ENCODE data around the gene SLC26A5.
"Not testable (repeated sequence)": the region's sequence is repeated elsewhere in the genome, so short reads cannot be mapped to it uniquely, and the experiment has no call there.

SLC26A5 gene

GRCh38 chr7:103446049-103446520 is at the start of gene SLC26A5:
TSS of gene SLC26A5 (minus strand) at chr7:103446207. CDS start at chr7:103421514, 24,693 bp downstream.
- peak within 1 kb of the TSS; percentile 67 for H3K4me3 Mint-ChIP-seq
- DNase-seq = peak; percentile 7
- H3K9me3 Mint-ChIP-seq = peaks cover under 1% of the 10 kb centered on the region
- peak; percentile 50 for ATAC-seq
- H3K27me3 Mint-ChIP-seq = peaks cover 71% of the 10 kb centered on the region
- no peak within 1 kb of the TSS for H3K27ac Mint-ChIP-seq
- peaks cover 15% of the 10 kb centered on the region for H3K4me1 Mint-ChIP-seq
- no peaks in the 10 kb centered on the region for H3K36me3 Mint-ChIP-seq (ENCODE audit: low read depth)

DNA sequence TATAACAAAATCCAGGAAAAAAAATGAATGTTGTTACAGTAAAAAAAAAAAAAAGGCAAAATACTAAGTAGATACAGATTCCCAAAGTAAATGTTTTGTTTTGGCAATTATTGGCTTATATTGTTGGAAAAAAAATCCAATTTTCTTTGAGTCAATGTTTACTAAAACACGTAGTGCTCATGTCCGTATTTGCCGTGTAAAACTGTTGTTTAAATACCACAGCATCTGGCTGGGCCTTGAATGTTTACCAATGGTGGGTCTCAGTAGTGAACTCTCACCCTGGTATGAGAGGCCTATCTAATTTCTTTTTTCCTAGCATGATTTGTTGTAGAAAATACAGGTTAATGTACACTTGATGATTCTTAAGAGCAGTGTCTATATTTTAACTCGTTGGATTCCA is 41.4 kb upstream of the SLC26A5 start:
- no peaks in the 10 kb centered on the region for H3K4me1 Mint-ChIP-seq
- peaks cover 6% of the 10 kb centered on the region for H3K27me3 Mint-ChIP-seq
- ATAC-seq = no peak
- no peaks in the 10 kb centered on the region for H3K9me3 Mint-ChIP-seq
- no peaks in the 10 kb centered on the region for H3K36me3 Mint-ChIP-seq (ENCODE audit: low read depth)
- H3K27ac Mint-ChIP-seq = no peak overlapping the region
- no peak for DNase-seq
- no peak overlapping the region for H3K4me3 Mint-ChIP-seq

- not testable (repeated sequence) for H3K9me3 Mint-ChIP-seq; H3K4me1 Mint-ChIP-seq; H3K27me3 Mint-ChIP-seq; DNase-seq; H3K27ac Mint-ChIP-seq; H3K4me3 Mint-ChIP-seq; H3K36me3 Mint-ChIP-seq (ENCODE audit: low read depth); ATAC-seq
Measured at GRCh38 chr7:103486873-103487272, 40.9 kb upstream of the SLC26A5 start.

DNA sequence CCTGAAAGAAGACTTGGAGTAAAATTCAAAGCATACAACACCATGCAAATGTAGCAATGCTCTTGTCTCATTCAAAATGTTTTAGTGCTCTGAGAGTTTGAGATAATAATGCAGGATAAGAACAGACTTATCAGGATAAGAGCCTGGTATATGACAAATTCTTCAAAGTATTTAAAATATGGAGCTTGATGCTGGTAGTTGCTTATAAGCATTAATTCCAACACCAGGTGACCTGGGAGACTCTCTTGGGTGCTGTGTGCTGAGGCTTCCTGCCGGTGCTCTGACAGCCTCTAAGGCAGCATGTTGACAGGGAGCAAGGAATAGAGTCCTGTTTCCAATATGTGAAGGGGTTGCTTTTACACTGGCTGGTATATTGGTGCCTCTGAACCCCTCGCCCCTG is 34.8 kb upstream of the SLC26A5 start:
- DNase-seq (no peak), ATAC-seq (no peak)
- Mint-ChIP-seq H3K4me3 (no peak overlapping the region), H3K27me3 (peaks cover 10% of the 10 kb centered on the region), H3K27ac (no peak overlapping the region), H3K4me1 (no peaks in the 10 kb centered on the region), H3K36me3 (ENCODE audit: low read depth) (no peaks in the 10 kb centered on the region), H3K9me3 (no peaks in the 10 kb centered on the region)

GRCh38 chr7:103474956-103475355 is 28.9 kb upstream of the SLC26A5 start:
- Mint-ChIP-seq H3K27ac (no peak overlapping the region), H3K9me3 (no peaks in the 10 kb centered on the region), H3K4me1 (no peaks in the 10 kb centered on the region), H3K36me3 (ENCODE audit: low read depth) (no peaks in the 10 kb centered on the region), H3K4me3 (no peak overlapping the region), H3K27me3 (peaks cover 25% of the 10 kb centered on the region)
- no peak for DNase-seq
- ATAC-seq = no peak

GRCh38 chr7:103469095-103469948 is 23.3 kb upstream of the SLC26A5 start:
- Mint-ChIP-seq H3K4me1 (no peaks in the 10 kb centered on the region), H3K4me3 (no peak overlapping the region)
- ATAC-seq = no peak

DNA sequence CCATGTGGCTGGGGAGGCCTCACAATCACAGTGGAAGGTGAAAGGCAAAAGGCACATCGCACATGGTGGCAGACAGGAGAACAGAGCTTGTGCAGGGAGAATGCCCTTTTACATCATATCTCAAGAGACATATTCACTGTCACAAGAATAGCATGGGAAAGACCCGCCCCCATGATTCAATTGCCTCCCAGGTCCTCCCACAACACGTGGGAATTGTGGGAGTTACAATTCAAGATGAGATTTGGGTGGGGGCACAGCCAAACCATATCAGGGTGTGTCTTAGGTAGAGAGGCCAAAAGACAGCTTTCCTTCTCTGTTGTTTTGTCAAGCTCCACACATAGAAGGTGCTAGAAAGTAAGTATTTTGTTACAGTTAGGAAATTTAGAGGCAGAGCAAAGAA is 20.8 kb upstream of the SLC26A5 start:
- no peaks in the 10 kb centered on the region for H3K9me3 Mint-ChIP-seq
- peaks cover 20% of the 10 kb centered on the region for H3K27me3 Mint-ChIP-seq
- H3K36me3 Mint-ChIP-seq (ENCODE audit: low read depth) = no peaks in the 10 kb centered on the region
- no peak overlapping the region for H3K27ac Mint-ChIP-seq
- no peak for ATAC-seq
- no peak for DNase-seq
- no peaks in the 10 kb centered on the region for H3K4me1 Mint-ChIP-seq
- H3K4me3 Mint-ChIP-seq = no peak overlapping the region

More at GRCh38 chr7:103469095-103469948, 23.3 kb upstream of the SLC26A5 start:
- H3K27ac Mint-ChIP-seq = no peak overlapping the region
- peaks cover 19% of the 10 kb centered on the region for H3K27me3 Mint-ChIP-seq
- H3K36me3 Mint-ChIP-seq (ENCODE audit: low read depth) = no peaks in the 10 kb centered on the region
- no peaks in the 10 kb centered on the region for H3K9me3 Mint-ChIP-seq
- no peak for DNase-seq

GRCh38 chr7:103462358-103462757 is 16.4 kb upstream of the SLC26A5 start:
- peaks cover 13% of the 10 kb centered on the region for H3K27me3 Mint-ChIP-seq
- H3K4me3 Mint-ChIP-seq = no peak overlapping the region
- H3K27ac Mint-ChIP-seq = no peak overlapping the region
- no peak for ATAC-seq
- no peaks in the 10 kb centered on the region for H3K4me1 Mint-ChIP-seq
- no peaks in the 10 kb centered on the region for H3K36me3 Mint-ChIP-seq (ENCODE audit: low read depth)
- no peaks in the 10 kb centered on the region for H3K9me3 Mint-ChIP-seq
- no peak for DNase-seq

DNA sequence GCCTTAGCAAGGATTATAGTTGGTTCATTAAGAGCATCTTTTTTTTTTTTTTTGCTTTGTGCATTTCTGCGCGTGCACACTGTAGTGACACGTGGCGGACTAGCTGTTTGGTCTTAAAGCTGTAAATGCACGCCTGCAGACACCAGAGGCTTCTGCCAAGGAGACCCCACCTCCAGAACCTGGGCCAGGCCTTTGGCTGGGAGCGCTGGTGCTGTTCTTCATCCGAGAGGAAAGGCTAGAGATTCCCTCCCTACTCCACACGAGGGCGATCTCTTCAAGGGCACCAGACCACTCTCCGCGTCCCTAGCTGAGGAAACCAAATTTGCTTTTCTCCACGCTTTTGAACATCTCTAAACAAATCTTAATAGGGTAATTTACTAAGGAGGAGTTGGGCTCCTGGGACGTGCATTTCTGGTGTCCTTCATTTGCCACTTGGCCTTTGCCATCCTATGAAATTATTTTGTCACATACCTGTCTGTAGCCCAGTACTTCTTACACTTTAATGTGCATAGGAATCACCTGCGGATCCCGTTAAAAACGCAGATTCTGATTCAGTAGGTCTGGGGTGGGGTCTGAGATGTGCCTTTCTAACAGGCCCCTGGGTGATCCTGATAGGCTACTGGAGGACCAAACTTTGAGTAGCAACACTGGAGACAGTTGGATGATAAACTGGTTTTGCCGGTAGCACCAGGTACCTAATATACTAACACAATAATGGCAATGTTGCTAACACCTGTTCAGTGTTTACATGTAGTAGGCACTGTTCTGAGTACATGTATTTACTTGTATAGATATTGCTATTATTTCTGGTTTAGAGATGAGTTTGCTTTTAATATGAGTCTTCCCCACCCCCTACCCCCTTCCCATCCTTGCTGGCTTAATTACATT is 1.3 kb upstream of the SLC26A5 start:
- peaks cover 81% of the 10 kb centered on the region for H3K27me3 Mint-ChIP-seq
- ATAC-seq = peak; percentile 90

DNA sequence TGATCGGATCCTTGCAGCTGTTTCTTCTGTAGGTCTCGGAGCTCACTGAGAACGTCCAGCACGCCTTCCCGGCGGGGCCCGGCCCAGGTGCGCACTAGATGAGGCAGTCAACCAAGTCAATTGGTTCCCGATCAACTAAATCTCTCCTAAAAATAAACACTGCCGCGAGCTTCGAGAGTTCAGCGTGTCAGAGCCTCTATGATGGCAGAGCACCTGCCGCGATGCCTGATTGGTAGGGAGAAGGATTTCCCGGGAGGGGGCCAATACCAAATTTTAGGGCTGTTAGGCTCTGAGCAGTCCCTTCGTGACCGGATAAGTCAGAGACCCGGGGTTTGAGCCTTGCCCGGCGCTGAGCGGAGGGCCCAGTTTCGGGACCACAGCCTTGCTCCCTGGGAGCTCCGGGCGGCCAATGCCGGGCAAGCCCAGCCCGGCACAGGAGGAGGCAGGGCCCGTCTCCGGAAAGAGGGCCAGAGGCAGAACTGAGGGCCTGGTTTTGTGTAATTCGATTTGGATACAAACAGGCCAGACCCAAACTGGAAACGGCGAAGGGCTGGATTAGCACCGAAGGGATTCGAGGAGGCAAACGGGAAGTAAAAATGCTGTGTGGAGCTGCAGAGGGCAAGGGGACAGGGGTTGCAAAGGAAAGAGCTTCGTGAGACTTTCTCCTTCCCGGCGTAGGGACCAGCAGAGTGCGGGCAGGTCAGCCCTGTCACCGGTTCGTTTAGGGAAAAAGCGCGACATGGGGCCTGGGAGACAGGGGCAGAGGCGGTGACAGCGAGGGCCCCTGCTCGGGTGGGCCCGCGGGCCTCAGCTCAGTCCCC is 569 bp downstream of the SLC26A5 start:
- no peak for DNase-seq
- H3K36me3 Mint-ChIP-seq (ENCODE audit: low read depth) = no peaks in the 10 kb centered on the region
- no peaks in the 10 kb centered on the region for H3K9me3 Mint-ChIP-seq
- peak overlapping the region; percentile 67 for H3K4me3 Mint-ChIP-seq
- peaks cover 68% of the 10 kb centered on the region for H3K27me3 Mint-ChIP-seq
- ATAC-seq = no peak
- H3K4me1 Mint-ChIP-seq = peaks cover 15% of the 10 kb centered on the region
- no peak overlapping the region for H3K27ac Mint-ChIP-seq

More for the DNA sequence above, 1.3 kb upstream of the SLC26A5 start:
- H3K36me3 Mint-ChIP-seq (ENCODE audit: low read depth) = no peaks in the 10 kb centered on the region
- H3K27ac Mint-ChIP-seq = no peak overlapping the region
- peak; percentile 47 for DNase-seq
- H3K4me1 Mint-ChIP-seq = peaks cover 15% of the 10 kb centered on the region
- H3K9me3 Mint-ChIP-seq = peaks cover 6% of the 10 kb centered on the region
- H3K4me3 Mint-ChIP-seq = no peak overlapping the region

DNA sequence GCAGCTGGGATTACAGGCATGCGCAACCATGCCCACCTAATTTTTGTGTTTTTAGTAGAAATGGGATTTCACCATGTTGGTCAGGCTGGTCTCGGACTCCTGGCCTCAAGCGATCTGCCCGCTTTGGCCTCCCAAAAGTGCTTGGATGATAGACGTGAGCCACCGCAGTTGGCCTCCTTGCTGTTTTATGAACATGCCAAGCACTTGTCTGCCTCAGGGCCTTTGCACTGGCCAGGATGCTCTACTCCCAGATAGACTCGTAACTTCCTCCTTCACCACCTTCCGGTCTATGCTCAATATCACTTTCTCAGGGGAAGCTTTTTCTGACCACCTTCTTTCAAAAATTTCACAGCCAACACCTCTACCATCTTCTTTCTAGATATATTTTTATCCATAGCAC is 6.3 kb downstream of the SLC26A5 start:
- no peaks in the 10 kb centered on the region for H3K4me1 Mint-ChIP-seq
- no peaks in the 10 kb centered on the region for H3K9me3 Mint-ChIP-seq
- no peak overlapping the region for H3K4me3 Mint-ChIP-seq
- H3K36me3 Mint-ChIP-seq (ENCODE audit: low read depth) = no peaks in the 10 kb centered on the region
- ATAC-seq (no peak), DNase-seq (no peak)
- H3K27ac Mint-ChIP-seq = no peak overlapping the region
- peaks cover 39% of the 10 kb centered on the region for H3K27me3 Mint-ChIP-seq

DNA sequence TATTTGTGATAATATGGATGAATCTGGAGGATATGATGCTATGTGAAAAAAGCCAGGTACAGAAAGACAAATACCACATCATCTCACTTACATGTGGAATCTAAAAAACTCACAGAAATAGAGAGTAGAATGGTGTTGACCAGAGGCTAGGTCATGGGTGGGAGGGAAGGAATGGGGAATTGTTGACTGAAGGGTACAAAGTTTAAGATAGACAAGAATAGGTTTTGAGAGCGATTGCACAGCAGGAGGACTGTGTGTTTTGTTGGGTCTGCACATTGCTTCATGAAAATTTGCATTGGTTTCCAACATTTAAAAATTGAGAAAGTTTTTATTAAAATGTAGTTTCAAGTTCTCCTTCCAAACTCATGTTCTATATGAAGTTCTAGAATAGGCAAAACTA is 8.4 kb downstream of the SLC26A5 start:
- no peaks in the 10 kb centered on the region for H3K9me3 Mint-ChIP-seq
- DNase-seq = no peak
- H3K27me3 Mint-ChIP-seq = peaks cover 22% of the 10 kb centered on the region
- H3K4me1 Mint-ChIP-seq = no peaks in the 10 kb centered on the region
- ATAC-seq = no peak
- no peaks in the 10 kb centered on the region for H3K36me3 Mint-ChIP-seq (ENCODE audit: low read depth)
- no peak overlapping the region for H3K4me3 Mint-ChIP-seq
- H3K27ac Mint-ChIP-seq = no peak overlapping the region

DNA sequence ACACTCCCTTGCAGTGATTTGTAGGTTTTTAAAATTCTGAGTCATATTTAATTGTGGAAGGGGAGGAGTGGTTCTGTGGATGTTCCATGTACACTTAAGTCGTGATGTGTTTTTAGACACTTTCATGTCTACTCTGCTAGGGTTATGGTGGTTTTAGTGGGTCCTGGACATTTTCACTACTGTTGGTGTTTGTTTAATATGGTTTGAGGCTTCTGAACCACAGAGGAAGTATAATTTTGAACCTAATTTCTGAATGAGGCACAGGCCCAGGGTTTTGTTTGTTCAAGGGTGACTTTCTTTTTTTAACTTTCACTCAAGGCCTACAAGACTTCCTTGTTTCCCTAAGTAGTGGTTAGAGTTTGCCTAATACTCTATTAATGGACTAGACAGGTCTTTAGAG is 13.3 kb downstream of the SLC26A5 start:
- H3K27me3 Mint-ChIP-seq = peaks cover 11% of the 10 kb centered on the region
- ATAC-seq (no peak), DNase-seq (no peak)
- no peaks in the 10 kb centered on the region for H3K9me3 Mint-ChIP-seq
- H3K4me1 Mint-ChIP-seq = no peaks in the 10 kb centered on the region
- H3K4me3 Mint-ChIP-seq = no peak overlapping the region
- H3K36me3 Mint-ChIP-seq (ENCODE audit: low read depth) = no peaks in the 10 kb centered on the region
- H3K27ac Mint-ChIP-seq = no peak overlapping the region

DNA sequence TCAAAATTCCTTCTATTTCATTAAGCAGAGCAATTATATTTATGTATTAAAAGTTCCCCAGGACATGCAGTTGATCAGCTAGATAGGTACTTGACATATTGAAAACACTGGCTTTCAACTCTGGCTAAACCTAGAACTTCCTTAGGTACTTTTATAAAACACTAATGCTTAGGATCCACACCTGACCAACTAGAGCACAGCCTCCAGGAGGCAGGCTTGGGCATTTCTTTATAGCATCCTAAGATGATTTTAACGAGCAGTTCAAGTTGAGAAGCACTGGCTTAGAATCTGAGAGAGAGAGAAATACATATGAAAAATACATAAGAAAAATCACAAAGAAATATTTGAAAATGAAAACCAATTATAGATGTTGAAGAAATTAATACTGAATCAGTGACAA is 20.8 kb downstream of the SLC26A5 start:
- no peaks in the 10 kb centered on the region for H3K36me3 Mint-ChIP-seq (ENCODE audit: low read depth)
- H3K4me3 Mint-ChIP-seq = no peak overlapping the region
- H3K4me1 Mint-ChIP-seq = no peaks in the 10 kb centered on the region
- H3K9me3 Mint-ChIP-seq = no peaks in the 10 kb centered on the region
- H3K27me3 Mint-ChIP-seq = peaks cover 2% of the 10 kb centered on the region
- DNase-seq = no peak
- no peak overlapping the region for H3K27ac Mint-ChIP-seq
- ATAC-seq = no peak
